ENCODE results near the gene LRP10.

Gene LRP10

DNA sequence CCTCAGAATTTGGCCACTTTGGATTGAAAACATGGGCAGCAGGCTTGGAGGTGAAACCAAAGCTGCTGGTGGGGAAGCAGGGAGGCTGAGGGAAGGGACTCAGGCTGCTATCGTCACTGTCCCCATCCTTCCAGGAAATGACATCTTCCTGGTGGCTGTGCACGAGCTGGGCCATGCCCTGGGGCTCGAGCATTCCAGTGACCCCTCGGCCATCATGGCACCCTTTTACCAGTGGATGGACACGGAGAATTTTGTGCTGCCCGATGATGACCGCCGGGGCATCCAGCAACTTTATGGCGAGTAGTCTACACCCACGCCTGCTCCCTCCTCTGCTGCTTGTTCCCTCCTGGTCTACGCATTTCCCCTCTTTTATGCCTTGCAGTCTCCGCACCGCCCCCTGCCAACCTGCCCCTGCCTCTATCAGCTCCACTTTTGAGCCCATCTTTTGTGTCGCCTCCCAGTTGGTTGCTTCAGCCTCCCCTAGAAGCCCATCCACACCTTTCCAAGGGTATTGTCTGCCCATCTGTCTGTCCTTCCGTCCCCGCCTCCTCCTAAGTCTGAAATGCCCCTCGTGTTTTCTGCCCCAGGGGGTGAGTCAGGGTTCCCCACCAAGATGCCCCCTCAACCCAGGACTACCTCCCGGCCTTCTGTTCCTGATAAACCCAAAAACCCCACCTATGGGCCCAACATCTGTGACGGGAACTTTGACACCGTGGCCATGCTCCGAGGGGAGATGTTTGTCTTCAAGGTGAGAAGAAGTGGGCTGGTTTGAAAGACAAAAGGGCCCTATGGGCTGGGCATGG lies 28.2 kb upstream of the LRP10 start:
- Histone ChIP-seq H3K9ac (ENCODE audit: low read depth in 1 of 2, low read length in 2 of 2) (no peak overlapping the region), H3K27me3 (ENCODE audit: control insufficient read depth in 1 of 2, insufficient read depth in 2 of 2, low read length in 2 of 2) (no peaks in the 10 kb centered on the region), H3K27ac (ENCODE audit: low read depth, low read length) (no peak overlapping the region), H3K9me3 (ENCODE audit: control insufficient read depth in 1 of 2, low read length in 2 of 2) (no peaks in the 10 kb centered on the region), H3K36me3 (ENCODE audit: control insufficient read depth in 1 of 2, insufficient read depth in 2 of 2, low read length in 2 of 2) (peaks cover 29 to 61% of the 10 kb centered on the region in 2 donors), H3K4me3 (ENCODE audit: low read depth in 1 of 2, low read length in 2 of 2) (no peak overlapping the region), H3K4me1 (ENCODE audit: control insufficient read depth in 1 of 2, insufficient read depth in 2 of 2, low read length in 2 of 2) (peaks cover 19 to 36% of the 10 kb centered on the region in 2 donors)

GRCh38 chr14:22844221-22845102 lies 27.1 kb upstream of the LRP10 start:
- Histone ChIP-seq H3K27me3 (ENCODE audit: control insufficient read depth in 1 of 2, insufficient read depth in 2 of 2, low read length in 2 of 2) (no peaks in the 10 kb centered on the region), H3K36me3 (ENCODE audit: control insufficient read depth in 1 of 2, insufficient read depth in 2 of 2, low read length in 2 of 2) (peaks cover 29 to 61% of the 10 kb centered on the region in 2 donors), H3K27ac (ENCODE audit: low read depth, low read length) (no peak overlapping the region), H3K4me3 (ENCODE audit: low read depth in 1 of 2, low read length in 2 of 2) (no peak overlapping the region), H3K4me1 (ENCODE audit: control insufficient read depth in 1 of 2, insufficient read depth in 2 of 2, low read length in 2 of 2) (peaks cover 14 to 29% of the 10 kb centered on the region in 2 donors), H3K9ac (ENCODE audit: low read depth in 1 of 2, low read length in 2 of 2) (no peak overlapping the region), H3K9me3 (ENCODE audit: control insufficient read depth in 1 of 2, low read length in 2 of 2) (no peaks in the 10 kb centered on the region)

DNA sequence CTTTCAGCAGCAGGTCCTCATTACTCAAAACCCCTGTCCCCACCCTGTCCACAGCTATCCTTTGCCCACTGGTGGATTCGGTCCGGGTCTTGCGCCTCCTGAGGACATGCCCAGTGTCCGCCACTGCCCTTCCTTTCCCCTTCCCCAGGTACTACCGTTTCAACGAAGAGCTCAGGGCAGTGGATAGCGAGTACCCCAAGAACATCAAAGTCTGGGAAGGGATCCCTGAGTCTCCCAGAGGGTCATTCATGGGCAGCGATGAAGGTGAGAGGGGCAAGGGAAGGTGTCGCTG lies 26.5 kb upstream of the LRP10 start:
- no peak overlapping the region for H3K4me3 ChIP-seq (ENCODE audit: low read depth in 1 of 2, low read length in 2 of 2)
- peaks cover 11 to 27% of the 10 kb centered on the region in 2 donors for H3K4me1 ChIP-seq (ENCODE audit: control insufficient read depth in 1 of 2, insufficient read depth in 2 of 2, low read length in 2 of 2)
- no peaks in the 10 kb centered on the region for H3K9me3 ChIP-seq (ENCODE audit: control insufficient read depth in 1 of 2, low read length in 2 of 2)
- H3K27ac ChIP-seq (ENCODE audit: low read depth, low read length), result no peak overlapping the region
- peaks cover 29 to 61% of the 10 kb centered on the region in 2 donors for H3K36me3 ChIP-seq (ENCODE audit: control insufficient read depth in 1 of 2, insufficient read depth in 2 of 2, low read length in 2 of 2)
- H3K9ac ChIP-seq (ENCODE audit: low read depth in 1 of 2, low read length in 2 of 2), result no peak overlapping the region
- no peaks in the 10 kb centered on the region for H3K27me3 ChIP-seq (ENCODE audit: control insufficient read depth in 1 of 2, insufficient read depth in 2 of 2, low read length in 2 of 2)

DNA sequence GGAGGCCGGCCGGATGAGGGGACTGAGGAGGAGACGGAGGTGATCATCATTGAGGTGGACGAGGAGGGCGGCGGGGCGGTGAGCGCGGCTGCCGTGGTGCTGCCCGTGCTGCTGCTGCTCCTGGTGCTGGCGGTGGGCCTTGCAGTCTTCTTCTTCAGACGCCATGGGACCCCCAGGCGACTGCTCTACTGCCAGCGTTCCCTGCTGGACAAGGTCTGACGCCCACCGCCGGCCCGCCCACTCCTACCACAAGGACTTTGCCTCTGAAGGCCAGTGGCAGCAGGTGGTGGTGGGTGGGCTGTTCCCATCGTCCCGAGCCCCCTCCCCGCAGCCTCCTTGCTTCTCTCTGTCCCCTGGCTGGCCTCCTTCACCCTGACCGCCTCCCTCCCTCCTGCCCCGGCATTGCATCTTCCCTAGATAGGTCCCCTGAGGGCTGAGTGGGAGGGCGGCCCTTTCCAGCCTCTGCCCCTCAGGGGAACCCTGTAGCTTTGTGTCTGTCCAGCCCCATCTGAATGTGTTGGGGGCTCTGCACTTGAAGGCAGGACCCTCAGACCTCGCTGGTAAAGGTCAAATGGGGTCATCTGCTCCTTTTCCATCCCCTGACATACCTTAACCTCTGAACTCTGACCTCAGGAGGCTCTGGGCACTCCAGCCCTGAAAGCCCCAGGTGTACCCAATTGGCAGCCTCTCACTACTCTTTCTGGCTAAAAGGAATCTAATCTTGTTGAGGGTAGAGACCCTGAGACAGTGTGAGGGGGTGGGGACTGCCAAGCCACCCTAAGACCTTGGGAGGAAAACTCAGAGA lies 25.5 kb upstream of the LRP10 start:
- Histone ChIP-seq H3K27ac (ENCODE audit: low read depth, low read length) (no peak overlapping the region), H3K4me1 (ENCODE audit: control insufficient read depth in 1 of 2, insufficient read depth in 2 of 2, low read length in 2 of 2) (peaks cover 16 to 32% of the 10 kb centered on the region in 2 donors), H3K36me3 (ENCODE audit: control insufficient read depth in 1 of 2, insufficient read depth in 2 of 2, low read length in 2 of 2) (peaks cover 29 to 57% of the 10 kb centered on the region in 2 donors), H3K27me3 (ENCODE audit: control insufficient read depth in 1 of 2, insufficient read depth in 2 of 2, low read length in 2 of 2) (no peaks in the 10 kb centered on the region), H3K4me3 (ENCODE audit: low read depth in 1 of 2, low read length in 2 of 2) (no peak overlapping the region), H3K9me3 (ENCODE audit: control insufficient read depth in 1 of 2, low read length in 2 of 2) (no peaks in the 10 kb centered on the region), H3K9ac (ENCODE audit: low read depth in 1 of 2, low read length in 2 of 2) (peak overlapping the region in 1 of 2 donors; percentile 2)

DNA sequence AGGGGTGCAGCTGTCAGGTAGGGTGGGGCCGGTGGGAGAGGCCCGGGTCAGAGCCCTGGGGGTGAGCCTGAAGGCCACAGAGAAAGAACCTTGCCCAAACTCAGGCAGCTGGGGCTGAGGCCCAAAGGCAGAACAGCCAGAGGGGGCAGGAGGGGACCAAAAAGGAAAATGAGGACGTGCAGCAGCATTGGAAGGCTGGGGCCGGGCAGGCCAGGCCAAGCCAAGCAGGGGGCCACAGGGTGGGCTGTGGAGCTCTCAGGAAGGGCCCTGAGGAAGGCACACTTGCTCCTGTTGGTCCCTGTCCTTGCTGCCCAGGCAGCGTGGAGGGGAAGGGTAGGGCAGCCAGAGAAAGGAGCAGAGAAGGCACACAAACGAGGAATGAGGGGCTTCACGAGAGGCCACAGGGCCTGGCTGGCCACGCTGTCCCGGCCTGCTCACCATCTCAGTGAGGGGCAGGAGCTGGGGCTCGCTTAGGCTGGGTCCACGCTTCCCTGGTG lies 24.7 kb upstream of the LRP10 start:
- Histone ChIP-seq H3K4me1 (ENCODE audit: control insufficient read depth in 1 of 2, insufficient read depth in 2 of 2, low read length in 2 of 2) (peaks cover 24 to 41% of the 10 kb centered on the region in 2 donors), H3K27me3 (ENCODE audit: control insufficient read depth in 1 of 2, insufficient read depth in 2 of 2, low read length in 2 of 2) (no peaks in the 10 kb centered on the region), H3K9me3 (ENCODE audit: control insufficient read depth in 1 of 2, low read length in 2 of 2) (no peaks in the 10 kb centered on the region), H3K9ac (ENCODE audit: low read depth in 1 of 2, low read length in 2 of 2) (no peak overlapping the region), H3K36me3 (ENCODE audit: control insufficient read depth in 1 of 2, insufficient read depth in 2 of 2, low read length in 2 of 2) (peaks cover 26 to 48% of the 10 kb centered on the region in 2 donors), H3K4me3 (ENCODE audit: low read depth in 1 of 2, low read length in 2 of 2) (no peak overlapping the region), H3K27ac (ENCODE audit: low read depth, low read length) (peak overlapping the region; percentile 26)

DNA sequence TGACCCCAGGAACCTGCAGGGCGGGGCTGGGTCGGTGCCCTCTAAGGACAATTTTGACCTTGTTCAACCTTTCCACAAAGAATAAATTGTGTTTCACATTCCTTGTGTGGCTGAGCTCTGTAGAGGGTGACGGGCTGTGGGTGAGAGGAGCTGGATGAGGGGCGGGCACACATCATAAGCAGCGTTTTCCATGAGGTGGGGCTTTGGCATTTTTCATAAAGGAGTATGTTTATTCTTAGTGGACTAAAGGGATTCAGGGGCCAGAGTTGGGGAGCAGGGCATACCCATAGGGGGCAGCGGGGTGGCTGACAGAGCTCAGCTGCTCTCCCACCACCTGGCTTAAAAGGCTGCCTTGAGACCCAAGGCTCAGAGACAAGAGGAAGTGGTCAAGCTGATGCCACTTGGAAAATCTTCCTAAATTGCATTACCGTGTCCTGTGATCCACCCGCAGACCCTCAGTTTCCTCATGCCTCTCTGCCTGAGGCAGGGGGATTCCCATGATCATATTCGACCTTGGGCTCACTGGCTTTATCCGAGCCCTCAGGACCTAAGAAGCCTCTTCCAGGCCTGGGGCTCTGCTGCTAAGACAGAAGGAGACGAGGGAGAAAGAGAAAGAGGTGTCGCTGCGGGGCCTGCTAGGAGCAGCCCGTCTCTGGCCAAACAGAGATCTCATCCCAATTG lies 23.7 kb upstream of the LRP10 start:
- Histone ChIP-seq H3K4me1 (ENCODE audit: control insufficient read depth in 1 of 2, insufficient read depth in 2 of 2, low read length in 2 of 2) (peaks cover 31 to 46% of the 10 kb centered on the region in 2 donors), H3K27me3 (ENCODE audit: control insufficient read depth in 1 of 2, insufficient read depth in 2 of 2, low read length in 2 of 2) (no peaks in the 10 kb centered on the region), H3K9me3 (ENCODE audit: control insufficient read depth in 1 of 2, low read length in 2 of 2) (no peaks in the 10 kb centered on the region), H3K4me3 (ENCODE audit: low read depth in 1 of 2, low read length in 2 of 2) (no peak overlapping the region), H3K27ac (ENCODE audit: low read depth, low read length) (peak overlapping the region; percentile 81), H3K9ac (ENCODE audit: low read depth in 1 of 2, low read length in 2 of 2) (peak overlapping the region in 1 of 2 donors; percentile 24), H3K36me3 (ENCODE audit: control insufficient read depth in 1 of 2, insufficient read depth in 2 of 2, low read length in 2 of 2) (peaks cover 18 to 39% of the 10 kb centered on the region in 2 donors)

GRCh38 chr14:22848351-22849164 lies 23.0 kb upstream of the LRP10 start:
- Histone ChIP-seq H3K9ac (ENCODE audit: low read depth in 1 of 2, low read length in 2 of 2) (peak overlapping the region in 1 of 2 donors; percentile 24), H3K27ac (ENCODE audit: low read depth, low read length) (peak overlapping the region; percentile 81), H3K4me3 (ENCODE audit: low read depth in 1 of 2, low read length in 2 of 2) (no peak overlapping the region), H3K27me3 (ENCODE audit: control insufficient read depth in 1 of 2, insufficient read depth in 2 of 2, low read length in 2 of 2) (no peaks in the 10 kb centered on the region), H3K9me3 (ENCODE audit: control insufficient read depth in 1 of 2, low read length in 2 of 2) (no peaks in the 10 kb centered on the region), H3K4me1 (ENCODE audit: control insufficient read depth in 1 of 2, insufficient read depth in 2 of 2, low read length in 2 of 2) (peaks cover 36 to 53% of the 10 kb centered on the region in 2 donors), H3K36me3 (ENCODE audit: control insufficient read depth in 1 of 2, insufficient read depth in 2 of 2, low read length in 2 of 2) (peaks cover 15 to 31% of the 10 kb centered on the region in 2 donors)

GRCh38 chr14:22849212-22849819 lies 22.2 kb upstream of the LRP10 start:
- Histone ChIP-seq H3K4me1 (ENCODE audit: control insufficient read depth in 1 of 2, insufficient read depth in 2 of 2, low read length in 2 of 2) (peaks cover 36 to 55% of the 10 kb centered on the region in 2 donors), H3K9me3 (ENCODE audit: control insufficient read depth in 1 of 2, low read length in 2 of 2) (no peaks in the 10 kb centered on the region), H3K27ac (ENCODE audit: low read depth, low read length) (peak overlapping the region; percentile 58), H3K4me3 (ENCODE audit: low read depth in 1 of 2, low read length in 2 of 2) (no peak overlapping the region), H3K36me3 (ENCODE audit: control insufficient read depth in 1 of 2, insufficient read depth in 2 of 2, low read length in 2 of 2) (peaks cover 13 to 27% of the 10 kb centered on the region in 2 donors), H3K27me3 (ENCODE audit: control insufficient read depth in 1 of 2, insufficient read depth in 2 of 2, low read length in 2 of 2) (no peaks in the 10 kb centered on the region), H3K9ac (ENCODE audit: low read depth in 1 of 2, low read length in 2 of 2) (peak overlapping the region in 1 of 2 donors; percentile 20)
